ENCODE measurements around the gene LEFTY1. TPM values are rescaled to one million over a fixed set of nuclear protein-coding genes. Genes with fewer than 3 reads are reported as not detected.

Gene LEFTY1
- polyA plus RNA-seq, 3 donors = 0.13 TPM; not detected in 2

DNA sequence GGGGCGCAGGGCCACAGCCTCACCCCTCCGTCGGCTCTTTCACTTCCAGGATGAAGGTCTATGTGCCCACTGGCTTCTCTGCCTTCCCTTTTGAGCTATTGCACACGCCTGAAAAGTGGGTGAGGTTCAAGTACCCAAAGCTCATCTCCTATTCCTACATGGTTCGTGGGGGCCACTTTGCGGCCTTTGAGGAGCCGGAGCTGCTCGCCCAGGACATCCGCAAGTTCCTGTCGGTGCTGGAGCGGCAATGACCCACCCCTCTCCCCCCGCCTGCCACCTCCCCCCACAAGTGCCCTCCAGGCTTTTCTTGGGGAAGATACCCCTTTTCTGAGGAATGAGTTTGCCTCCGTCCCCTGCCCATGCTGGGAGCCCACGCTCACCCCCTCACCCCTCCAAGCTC, 43.8 kb downstream of the LEFTY1 start:
- no peak overlapping the region for H3K27ac ChIP-seq (ENCODE audit: low read depth in 1 of 2, low read length in 2 of 2)
- H3K27ac Mint-ChIP-seq = no peak overlapping the region
- H3K4me1 Mint-ChIP-seq = peaks cover 22% of the 10 kb centered on the region
- no peaks in the 10 kb centered on the region for H3K27me3 ChIP-seq (ENCODE audit: control insufficient read depth in 2 of 2, insufficient read depth in 2 of 2, low read length in 2 of 2)
- H2AFZ ChIP-seq (ENCODE audit: insufficient read depth, low read depth, low read length, poor library complexity, severe bottlenecking) = no peak overlapping the region
- H3K4me1 ChIP-seq (ENCODE audit: control insufficient read depth in 1 of 2, insufficient read depth in 2 of 2, low read length in 2 of 2) = peaks cover 13% of the 10 kb centered on the region in 2 donors
- no peak overlapping the region for H3K4me2 ChIP-seq (replicated peaks; ENCODE audit: extremely low read depth, low read length, poor library complexity, severe bottlenecking)
- no peaks in the 10 kb centered on the region for H3K9me3 ChIP-seq (replicated peaks in 1 of 2; ENCODE audit: control insufficient read depth in 1 of 2, insufficient read depth in 1 of 2, low read length in 2 of 2)
- no peak for DNase-seq
- H3K36me3 ChIP-seq (replicated peaks in 1 of 2; ENCODE audit: control insufficient read depth in 1 of 2, insufficient read depth in 2 of 2, low read length in 2 of 2) = peaks cover 20 to 48% of the 10 kb centered on the region in 2 donors
- H3K4me3 ChIP-seq (replicated peaks in 1 of 3; ENCODE audit: low read depth in 2 of 3, low read length in 3 of 3) = no peak overlapping the region
- H3K36me3 Mint-ChIP-seq = peaks cover 35 to 68% of the 10 kb centered on the region in 2 donors
- no peak overlapping the region for H3K9ac ChIP-seq (ENCODE audit: insufficient read depth, low read length, poor library complexity, severe bottlenecking)
- H3K79me2 ChIP-seq (ENCODE audit: insufficient read depth, low read length) = no peaks in the 10 kb centered on the region
- peaks cover 0 to 2% (median 0%) of the 10 kb centered on the region in 3 donors for H3K27me3 Mint-ChIP-seq (ENCODE audit: low read depth in 3 of 3)
- WGBS (ENCODE audit: insufficient coverage) = 96% methylated on average over 5 of the region's 14 CpGs
- no peaks in the 10 kb centered on the region for H3K9me3 Mint-ChIP-seq
- H4K20me1 ChIP-seq (ENCODE audit: insufficient read depth, low read length) = no peaks in the 10 kb centered on the region
- intact Hi-C loops (cut with micrococcal nuclease) = no loop called here
- TF ChIP-seq, protein P1, sequence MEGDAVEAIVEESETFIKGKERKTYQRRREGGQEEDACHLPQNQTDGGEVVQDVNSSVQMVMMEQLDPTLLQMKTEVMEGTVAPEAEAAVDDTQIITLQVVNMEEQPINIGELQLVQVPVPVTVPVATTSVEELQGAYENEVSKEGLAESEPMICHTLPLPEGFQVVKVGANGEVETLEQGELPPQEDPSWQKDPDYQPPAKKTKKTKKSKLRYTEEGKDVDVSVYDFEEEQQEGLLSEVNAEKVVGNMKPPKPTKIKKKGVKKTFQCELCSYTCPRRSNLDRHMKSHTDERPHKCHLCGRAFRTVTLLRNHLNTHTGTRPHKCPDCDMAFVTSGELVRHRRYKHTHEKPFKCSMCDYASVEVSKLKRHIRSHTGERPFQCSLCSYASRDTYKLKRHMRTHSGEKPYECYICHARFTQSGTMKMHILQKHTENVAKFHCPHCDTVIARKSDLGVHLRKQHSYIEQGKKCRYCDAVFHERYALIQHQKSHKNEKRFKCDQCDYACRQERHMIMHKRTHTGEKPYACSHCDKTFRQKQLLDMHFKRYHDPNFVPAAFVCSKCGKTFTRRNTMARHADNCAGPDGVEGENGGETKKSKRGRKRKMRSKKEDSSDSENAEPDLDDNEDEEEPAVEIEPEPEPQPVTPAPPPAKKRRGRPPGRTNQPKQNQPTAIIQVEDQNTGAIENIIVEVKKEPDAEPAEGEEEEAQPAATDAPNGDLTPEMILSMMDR (IDR thresholded peaks at IDR 0.05) = no peak
- peak overlapping the region in 1 of 2 donors; percentile 41 for H3K4me3 Mint-ChIP-seq

- no peak overlapping the region for H3K9ac ChIP-seq (ENCODE audit: insufficient read depth, low read length, poor library complexity, severe bottlenecking)
- no peak overlapping the region for H3K4me3 ChIP-seq (replicated peaks in 1 of 3; ENCODE audit: low read depth in 2 of 3, low read length in 3 of 3)
- Mint-ChIP-seq H3K27me3 (ENCODE audit: low read depth in 3 of 3) (peaks cover 0 to 2% (median 0%) of the 10 kb centered on the region in 3 donors), H3K9me3 (no peaks in the 10 kb centered on the region), H3K4me3 (no peak overlapping the region), H3K27ac (peak overlapping the region in 2 of 7 donors; percentile 4 to 50), H3K4me1 (peaks cover 16% of the 10 kb centered on the region), H3K36me3 (peaks cover 32 to 64% of the 10 kb centered on the region in 2 donors)
- no peaks in the 10 kb centered on the region for H3K79me2 ChIP-seq (ENCODE audit: insufficient read depth, low read length)
- DNase-seq = no peak
- 88% methylated on average over 12 of the region's 18 CpGs for WGBS (ENCODE audit: insufficient coverage)
- H3K9me3 ChIP-seq (replicated peaks in 1 of 2; ENCODE audit: control insufficient read depth in 1 of 2, insufficient read depth in 1 of 2, low read length in 2 of 2) = no peaks in the 10 kb centered on the region
- H3K4me2 ChIP-seq (replicated peaks; ENCODE audit: extremely low read depth, low read length, poor library complexity, severe bottlenecking) = no peak overlapping the region
- no peaks in the 10 kb centered on the region for H3K27me3 ChIP-seq (ENCODE audit: control insufficient read depth in 2 of 2, insufficient read depth in 2 of 2, low read length in 2 of 2)
- no peak overlapping the region for H3K27ac ChIP-seq (ENCODE audit: low read depth in 1 of 2, low read length in 2 of 2)
- no peak overlapping the region for H2AFZ ChIP-seq (ENCODE audit: insufficient read depth, low read depth, low read length, poor library complexity, severe bottlenecking)
- TF ChIP-seq, protein P1 (IDR thresholded peaks at IDR 0.05) = no peak
- intact Hi-C loops (cut with micrococcal nuclease) = no loop called here
- peaks cover 13% of the 10 kb centered on the region in 2 donors for H3K4me1 ChIP-seq (ENCODE audit: control insufficient read depth in 1 of 2, insufficient read depth in 2 of 2, low read length in 2 of 2)
- peaks cover 20 to 42% of the 10 kb centered on the region in 2 donors for H3K36me3 ChIP-seq (replicated peaks in 1 of 2; ENCODE audit: control insufficient read depth in 1 of 2, insufficient read depth in 2 of 2, low read length in 2 of 2)
- H4K20me1 ChIP-seq (ENCODE audit: insufficient read depth, low read length) = no peaks in the 10 kb centered on the region
These were observed 44.5 kb downstream of the LEFTY1 start for GRCh38 chr1:225844236-225845061.

All from CD14-positive monocyte (primary cell).